Measurements from ENCODE around the gene MROH2A.

The MROH2A gene

DNA sequence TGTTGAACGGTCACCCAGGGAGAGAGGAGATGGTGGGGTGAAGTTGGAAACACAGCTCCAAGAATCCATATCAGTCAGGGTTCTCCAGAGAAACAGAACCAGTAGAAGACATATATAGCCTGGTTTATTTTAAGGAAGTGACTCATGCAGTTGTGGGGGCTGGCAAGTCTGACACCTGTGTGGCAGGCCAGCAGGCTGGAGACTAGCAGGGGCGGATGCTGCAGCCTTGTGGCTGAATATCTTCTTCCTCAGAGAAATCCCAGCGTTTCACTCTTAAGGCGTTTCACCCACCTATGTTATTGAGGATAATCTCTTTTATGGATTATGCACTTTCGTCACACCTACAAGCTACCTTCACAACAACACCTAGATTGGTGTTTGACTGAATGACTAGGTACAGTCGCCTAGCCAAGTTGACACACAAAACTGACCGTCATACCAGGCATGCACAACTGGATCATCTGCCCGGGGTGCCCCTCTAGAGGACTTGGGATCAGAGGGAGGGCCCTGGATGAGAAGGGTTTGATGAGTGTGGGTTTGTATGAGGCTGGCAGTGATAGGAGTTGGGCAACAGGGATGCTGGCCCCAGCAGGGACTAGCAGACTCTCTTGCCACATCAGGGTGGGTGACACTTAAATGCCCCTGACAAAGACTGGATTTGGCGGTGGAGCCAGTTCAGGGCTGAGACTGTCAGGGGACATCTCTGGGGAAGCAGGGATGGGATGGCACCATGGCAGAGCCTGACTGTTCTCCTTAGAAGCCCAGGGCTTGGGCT is 23.4 kb downstream of the MROH2A start:
- no peak for DNase-seq

GRCh38 chr2:233802132-233802815 is 24.1 kb downstream of the MROH2A start:
- DNase-seq, result no peak

DNA sequence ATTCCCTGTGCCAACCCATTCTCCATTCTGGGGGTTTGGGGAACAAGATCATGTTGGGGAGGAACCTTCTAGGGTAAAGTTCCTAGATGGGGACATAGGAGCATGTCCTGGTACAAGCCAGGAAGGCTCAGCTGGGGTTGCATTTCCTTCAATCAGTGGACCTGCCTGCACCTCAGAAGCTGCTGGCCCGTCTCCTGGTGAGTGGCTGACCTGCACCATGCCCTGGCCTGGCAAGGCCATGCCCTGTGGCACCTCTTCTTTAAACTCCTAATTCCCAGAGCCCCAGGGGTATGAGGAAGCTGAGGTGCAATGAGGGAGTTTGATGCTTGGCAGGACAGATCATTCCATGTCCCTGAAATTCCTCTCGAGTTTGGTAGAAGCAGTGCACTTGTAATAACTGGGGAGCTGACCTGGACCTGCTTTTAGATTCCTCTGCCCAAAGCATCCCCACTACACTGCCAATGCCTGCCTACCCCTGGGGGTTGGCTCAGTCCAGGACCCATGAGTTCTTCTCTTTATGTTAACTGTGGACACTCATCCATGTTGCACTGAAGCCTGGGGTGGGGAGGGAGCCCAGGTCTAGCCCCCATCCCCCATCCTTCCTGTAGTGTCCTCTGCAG is 25.3 kb downstream of the MROH2A start:
- DNase-seq, result no peak

DNA sequence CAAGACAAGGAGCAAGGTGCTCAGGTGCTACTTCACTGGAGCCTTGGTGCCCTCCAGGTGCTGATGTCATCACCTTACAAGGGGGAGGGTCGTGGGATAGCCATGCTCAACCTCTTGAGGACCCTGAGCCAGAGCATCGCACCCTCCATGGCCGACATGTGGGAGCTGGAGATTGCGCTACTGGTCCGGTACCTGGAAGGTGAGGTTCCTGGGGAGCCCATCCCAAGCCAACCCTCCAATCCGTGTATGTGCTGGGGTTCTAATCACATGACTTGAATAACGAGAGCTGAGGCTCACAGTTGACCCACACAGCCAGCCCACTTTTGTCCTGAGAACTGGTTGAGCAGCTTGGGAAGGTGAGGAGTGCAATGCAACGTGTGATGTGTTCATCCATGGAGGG is 25.9 kb downstream of the MROH2A start:
- no peak for DNase-seq

- peak; percentile 11 for DNase-seq
Measured at GRCh38 chr2:233807215-233807865, 29.2 kb downstream of the MROH2A start.

DNA sequence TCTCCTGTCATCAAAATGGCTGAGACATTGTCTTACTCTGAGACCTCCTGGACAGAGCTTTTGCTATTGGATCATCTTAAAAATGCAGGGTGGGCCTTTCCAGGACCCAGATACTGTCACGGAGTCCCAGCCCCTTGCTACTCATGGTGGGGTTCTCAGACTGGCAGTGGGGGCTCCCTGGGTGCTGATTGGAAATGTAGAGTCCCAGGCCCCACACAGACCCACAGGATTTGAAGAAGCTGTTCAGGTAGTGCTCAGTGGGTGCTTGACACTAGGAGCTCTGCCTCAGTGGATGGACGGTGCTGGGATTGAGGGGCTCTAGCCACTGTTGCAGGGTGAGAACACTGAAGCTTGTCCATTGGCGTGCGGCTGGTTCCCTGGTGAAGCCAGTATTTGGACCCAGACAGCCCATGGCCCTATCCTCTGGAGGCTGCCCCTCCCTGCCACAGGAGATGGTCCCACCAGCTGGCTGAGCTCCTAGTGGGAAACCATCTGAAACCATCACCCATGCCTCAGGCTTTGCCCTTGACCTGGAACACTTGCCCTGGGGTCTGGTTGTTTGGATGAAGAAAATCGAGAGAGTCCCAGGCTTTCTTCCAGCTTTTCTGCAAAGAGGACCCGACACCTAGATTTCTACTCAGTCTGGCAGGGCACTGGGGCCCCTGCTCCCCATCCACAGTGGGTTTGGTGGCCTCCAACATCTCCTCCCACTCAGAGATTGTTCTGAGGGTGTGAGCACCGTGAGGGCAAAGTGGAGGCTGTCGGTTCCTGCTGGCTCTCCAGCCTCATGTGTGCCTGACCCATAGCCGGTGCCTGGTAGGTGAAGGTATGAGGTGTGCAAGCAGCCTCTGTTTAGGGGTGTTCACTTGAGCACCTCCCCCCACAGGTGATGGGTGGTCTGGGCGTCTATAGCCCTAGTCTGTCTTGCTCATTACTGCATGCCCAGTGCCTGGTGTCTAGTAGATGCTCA is 30.1 kb downstream of the MROH2A start:
- peak; percentile 2 for DNase-seq

- no peak for DNase-seq
Measured at GRCh38 chr2:233810385-233810784, 32.3 kb downstream of the MROH2A start.

DNA sequence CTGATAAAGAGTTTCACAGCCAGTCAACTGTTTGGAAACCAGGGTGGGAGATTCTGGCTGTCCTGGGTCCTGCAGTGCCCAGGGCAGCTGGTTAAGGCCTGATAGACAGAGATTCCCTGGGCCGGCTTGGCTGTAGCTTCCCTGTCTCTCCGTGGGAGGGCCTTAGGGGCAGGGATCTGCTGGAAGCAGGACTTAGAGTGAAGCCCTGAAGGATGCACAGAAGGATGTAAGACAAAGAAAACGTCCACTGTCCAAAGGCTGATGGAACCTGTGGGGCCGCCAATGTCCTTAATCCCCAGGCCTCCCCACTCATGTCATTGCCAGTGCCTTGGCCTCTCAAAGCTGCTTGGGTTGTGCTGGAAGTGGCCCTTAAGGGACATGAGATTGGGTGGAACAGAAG is 33.0 kb downstream of the MROH2A start:
- DNase-seq, result no peak

DNA sequence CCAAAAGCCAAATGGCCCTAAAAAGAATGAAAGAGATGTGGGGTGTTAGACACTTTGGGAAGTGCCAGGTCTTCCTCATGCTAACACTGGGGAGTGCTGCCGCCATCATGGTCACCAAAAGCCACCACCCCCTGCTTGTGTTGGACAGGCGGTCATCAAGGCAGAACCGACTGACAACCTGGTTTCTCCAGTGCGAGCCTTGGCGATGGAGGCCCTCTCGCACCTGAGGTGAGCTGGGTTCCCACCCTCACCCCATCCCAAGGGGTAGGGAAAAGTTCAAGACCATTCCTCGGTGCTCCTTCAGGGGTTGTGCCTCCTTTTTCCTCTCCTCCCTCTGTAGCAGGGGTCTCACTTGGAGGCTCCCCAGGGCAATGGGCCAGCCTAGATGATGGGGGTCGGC is 33.6 kb downstream of the MROH2A start:
- no peak for DNase-seq

GRCh38 chr2:233813236-233814055 is 35.3 kb downstream of the MROH2A start:
- DNase-seq, result no peak

DNA sequence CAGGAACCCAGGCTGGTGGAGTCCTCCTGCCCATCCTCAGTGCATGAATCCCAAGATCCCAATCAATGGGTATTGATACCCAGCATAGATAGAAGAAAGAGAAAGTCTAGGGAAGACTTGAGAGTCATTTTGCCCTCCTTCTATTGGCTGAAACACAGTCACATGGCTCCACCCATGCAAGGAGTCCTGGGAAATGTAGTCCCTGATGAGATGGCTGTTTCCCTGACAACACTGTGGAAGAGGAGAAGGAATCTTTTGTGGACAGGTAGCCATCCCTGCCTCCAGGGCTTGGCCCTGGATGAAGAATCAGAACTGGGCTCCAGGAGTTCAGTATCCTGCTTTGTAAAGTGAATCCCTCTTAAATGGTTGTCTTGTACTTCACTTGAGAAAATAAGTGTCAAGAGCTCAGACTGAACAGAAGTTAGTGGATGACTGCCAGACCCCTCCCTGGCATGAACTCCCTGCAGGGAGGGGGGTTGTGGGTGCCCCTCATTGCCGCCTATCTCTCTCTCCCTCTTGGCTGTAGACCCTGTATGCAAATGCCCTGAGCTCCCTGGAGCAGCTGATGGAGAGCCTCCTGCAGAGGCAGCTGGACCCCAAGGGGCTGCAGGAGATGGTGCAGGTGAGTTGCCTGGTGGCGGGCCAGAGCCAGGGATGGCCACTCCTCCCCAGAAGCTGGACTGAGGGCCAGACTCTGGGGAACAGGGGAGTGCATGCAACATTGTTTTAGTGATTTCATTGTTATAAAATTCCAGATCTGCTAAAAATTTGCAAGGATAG is 36.1 kb downstream of the MROH2A start:
- DNase-seq, result peak; percentile 49

DNA sequence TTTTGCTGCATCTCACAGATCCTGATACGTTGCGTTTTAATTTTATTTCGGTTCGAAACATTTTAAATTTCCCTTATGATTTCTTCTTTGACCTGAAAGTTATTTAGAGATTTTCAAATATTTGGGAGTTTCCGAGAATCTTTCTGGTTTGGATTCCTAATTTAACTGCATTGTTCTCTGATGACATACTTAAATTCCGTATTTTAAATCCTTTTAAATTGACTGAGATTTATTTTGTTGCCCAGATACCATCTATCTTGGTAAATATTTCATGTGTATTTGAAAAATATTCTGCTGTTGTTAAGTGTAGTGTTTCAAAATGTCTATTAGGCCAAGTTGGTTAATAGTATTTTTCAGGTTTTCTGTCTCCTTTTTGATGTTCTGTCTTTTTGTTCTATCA is 37.7 kb downstream of the MROH2A start:
- no peak for DNase-seq

DNA sequence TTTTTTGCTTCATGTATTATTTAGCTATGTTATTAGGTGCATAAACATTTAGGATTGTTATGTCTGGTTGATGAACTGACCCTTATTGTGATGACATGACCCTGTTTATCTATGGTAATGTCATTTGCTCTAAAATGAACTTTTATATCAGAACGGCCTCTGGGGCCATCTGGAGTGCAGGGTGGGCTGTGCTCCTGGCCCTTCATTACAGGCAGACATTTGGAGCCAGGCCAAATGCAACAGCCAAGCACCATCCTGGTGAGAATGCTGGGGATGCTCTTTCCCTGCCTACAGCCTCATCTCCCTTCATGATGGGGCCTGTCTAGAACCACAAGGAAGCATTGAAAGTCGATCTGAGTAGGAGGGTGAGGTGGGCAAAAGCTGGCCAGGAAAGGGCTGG is 38.2 kb downstream of the MROH2A start:
- no peak for DNase-seq

DNA sequence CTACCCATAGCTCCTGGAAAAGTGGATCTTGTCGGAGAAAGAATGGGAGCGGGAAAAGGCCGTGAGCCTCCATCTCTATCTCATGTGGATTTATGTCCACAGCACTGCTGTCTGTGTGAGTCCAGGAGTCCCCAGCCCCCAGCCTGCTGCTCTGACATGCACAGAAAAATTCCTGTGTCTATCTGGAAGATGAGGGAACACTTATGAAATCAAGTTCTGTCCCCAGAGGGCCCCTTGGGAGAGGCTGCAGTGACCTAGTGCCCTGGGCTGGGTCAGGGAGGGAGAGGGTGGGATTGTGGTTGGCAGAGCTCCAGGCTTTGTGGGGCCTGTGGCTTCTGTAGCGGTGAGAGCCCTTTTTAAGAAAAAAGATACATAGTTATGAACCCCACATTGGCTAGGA is 38.6 kb downstream of the MROH2A start:
- no peak for DNase-seq

GRCh38 chr2:233817361-233817911 is 39.3 kb downstream of the MROH2A start:
- DNase-seq, result no peak

GRCh38 chr2:233817995-233818638 is 40.0 kb downstream of the MROH2A start:
- DNase-seq, result no peak

DNA sequence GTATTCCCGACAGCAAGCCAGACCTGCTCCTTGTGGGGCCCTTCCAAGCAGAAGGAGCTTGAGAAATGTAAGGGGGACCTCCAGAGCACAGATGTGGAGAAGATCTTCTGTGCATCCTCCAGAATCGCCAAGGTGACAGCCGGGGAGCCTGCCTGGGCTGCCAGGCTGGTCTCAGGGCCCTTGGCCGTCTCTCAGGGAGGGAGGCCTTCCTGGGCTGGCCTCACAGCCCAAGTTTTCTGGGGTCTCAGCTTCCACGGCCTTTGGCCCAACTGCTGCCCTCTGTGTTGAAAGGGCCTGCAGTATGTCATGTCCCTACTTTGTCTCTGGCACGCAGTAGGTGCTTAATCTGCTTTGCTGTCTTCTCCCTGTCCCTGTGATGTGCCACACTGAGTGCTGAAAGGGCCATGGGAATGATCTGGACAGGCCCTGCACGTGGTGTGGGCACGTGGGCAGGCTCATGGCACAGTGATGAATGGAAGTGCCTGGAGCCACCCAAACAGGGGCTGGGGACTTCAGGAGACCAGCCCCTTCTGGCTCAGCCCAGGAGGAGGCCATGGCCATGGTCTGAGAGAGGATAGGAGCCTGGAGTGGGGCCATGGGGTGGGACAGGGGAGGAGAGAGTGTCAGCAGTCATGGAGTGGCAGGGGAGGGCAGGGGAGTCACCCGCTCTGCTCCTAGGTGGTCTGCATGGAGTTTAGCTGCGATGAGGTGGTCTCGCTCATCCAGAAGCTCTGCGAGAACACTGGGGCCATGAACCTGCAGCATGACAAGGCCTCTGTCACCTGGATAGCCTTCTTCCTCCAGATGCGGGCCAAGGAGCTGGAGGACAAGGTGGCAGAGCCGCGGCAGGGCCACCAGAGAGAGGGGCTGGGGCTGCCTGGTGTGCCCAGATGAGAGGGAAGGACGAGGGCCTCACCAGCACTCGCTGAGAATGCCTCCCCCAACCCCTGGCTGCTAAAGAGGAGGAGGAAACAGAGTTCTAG is 40.8 kb downstream of the MROH2A start:
- no peak for DNase-seq
